GM12865 (cell line): Measurements from ENCODE around the gene RPL31.

Experiments
- DNase-seq: peaks from one replicate; pipeline ENCODE4 v3.0.0; 2010; ENCODE audit warnings: low read depth
- H3K4me3 ChIP-seq: 2 replicates; pipeline ENCODE4 v1.5.1; 2011; ENCODE audit warnings: mild to moderate bottlenecking, low read depth, low read length, control low read depth
- CTCF ChIP-seq: IDR thresholded peaks from 2 replicates; pipeline ENCODE4 v1.5.1; 2011; ENCODE audit warnings: low read length, control low read depth, low read depth, inconsistent platforms; ENCODE audit not compliant: insufficient read depth; ENCODE audit errors: missing control alignments

RPL31 gene

GRCh38 chr2:101023327-101024107, 21.4 kb downstream of the RPL31 start:
- DNase-seq = no peak
- TF ChIP-seq CTCF = no peak
- no peak overlapping the region for H3K4me3 ChIP-seq

- TF ChIP-seq CTCF = no peak
- no peak overlapping the region for H3K4me3 ChIP-seq
- DNase-seq = no peak
Measured at GRCh38 chr2:101025561-101025960, 23.5 kb downstream of the RPL31 start.

- H3K4me3 ChIP-seq = no peak overlapping the region
- DNase-seq = no peak
Measured at GRCh38 chr2:101026253-101026701, 24.2 kb downstream of the RPL31 start.

GRCh38 chr2:101026923-101027469, 24.9 kb downstream of the RPL31 start:
- H3K4me3 ChIP-seq = no peak overlapping the region
- no peak for TF ChIP-seq CTCF
- DNase-seq = no peak

More at GRCh38 chr2:101026253-101026701, 24.2 kb downstream of the RPL31 start:
- no peak for TF ChIP-seq CTCF

- DNase-seq = no peak
- TF ChIP-seq CTCF = no peak
- no peak overlapping the region for H3K4me3 ChIP-seq
Measured at GRCh38 chr2:101027852-101028251, 25.8 kb downstream of the RPL31 start.

- TF ChIP-seq CTCF = no peak
- no peak for DNase-seq
- no peak overlapping the region for H3K4me3 ChIP-seq
Measured at GRCh38 chr2:101030866-101031554, 28.9 kb downstream of the RPL31 start.
